ENCODE results near the gene DRD3. TPM values are rescaled to one million over a fixed set of nuclear protein-coding genes. Genes with fewer than 3 reads are reported as not detected.
A peak's percentile ranks its signal among the peaks of the same experiment; 100 is the strongest.

DRD3 gene
- total and polyA plus RNA-seq, 3 donors from 2014 or later, result 0.37 to 0.94 (median 0.39) TPM

DNA sequence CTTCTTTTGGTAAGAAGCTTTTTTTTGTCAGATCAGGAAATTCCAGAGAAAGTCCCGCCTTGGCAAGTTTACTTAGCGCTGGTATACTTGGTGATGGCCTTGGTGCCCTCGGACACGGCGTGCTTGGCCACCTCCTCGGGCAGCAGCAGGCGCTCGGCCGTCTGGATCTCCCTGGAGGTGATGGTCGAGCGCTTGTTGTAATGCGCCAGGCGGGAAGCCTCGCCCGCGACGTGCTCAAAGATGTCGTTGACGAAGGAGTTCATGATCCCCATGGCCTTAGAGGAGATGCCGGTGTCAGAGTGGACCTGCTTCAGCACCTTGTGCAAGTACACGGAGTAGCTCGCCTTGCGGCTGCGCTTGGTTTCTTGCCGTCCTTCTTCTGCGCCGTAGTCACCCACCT, 75.7 kb downstream of the DRD3 start:
- H3K4me1 ChIP-seq, result no peaks in the 10 kb centered on the region
- no peaks in the 10 kb centered on the region for H3K9me3 ChIP-seq
- no peaks in the 10 kb centered on the region for H3K27me3 ChIP-seq
- peak overlapping the region in 1 of 2 donors; percentile 20 for H3K4me3 ChIP-seq
- TF ChIP-seq POLR2A (IDR thresholded peaks at IDR 0.05), result no peak
- TF ChIP-seq, protein P1, sequence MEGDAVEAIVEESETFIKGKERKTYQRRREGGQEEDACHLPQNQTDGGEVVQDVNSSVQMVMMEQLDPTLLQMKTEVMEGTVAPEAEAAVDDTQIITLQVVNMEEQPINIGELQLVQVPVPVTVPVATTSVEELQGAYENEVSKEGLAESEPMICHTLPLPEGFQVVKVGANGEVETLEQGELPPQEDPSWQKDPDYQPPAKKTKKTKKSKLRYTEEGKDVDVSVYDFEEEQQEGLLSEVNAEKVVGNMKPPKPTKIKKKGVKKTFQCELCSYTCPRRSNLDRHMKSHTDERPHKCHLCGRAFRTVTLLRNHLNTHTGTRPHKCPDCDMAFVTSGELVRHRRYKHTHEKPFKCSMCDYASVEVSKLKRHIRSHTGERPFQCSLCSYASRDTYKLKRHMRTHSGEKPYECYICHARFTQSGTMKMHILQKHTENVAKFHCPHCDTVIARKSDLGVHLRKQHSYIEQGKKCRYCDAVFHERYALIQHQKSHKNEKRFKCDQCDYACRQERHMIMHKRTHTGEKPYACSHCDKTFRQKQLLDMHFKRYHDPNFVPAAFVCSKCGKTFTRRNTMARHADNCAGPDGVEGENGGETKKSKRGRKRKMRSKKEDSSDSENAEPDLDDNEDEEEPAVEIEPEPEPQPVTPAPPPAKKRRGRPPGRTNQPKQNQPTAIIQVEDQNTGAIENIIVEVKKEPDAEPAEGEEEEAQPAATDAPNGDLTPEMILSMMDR (IDR thresholded peaks at IDR 0.05), result no peak
- no peaks in the 10 kb centered on the region for H3K36me3 ChIP-seq (ENCODE audit: low read depth, missing control alignments)
- intact Hi-C loops (cut with DNase I; ENCODE audit: low total_unique reads), result no loop called here
- H3K27ac ChIP-seq, result no peak overlapping the region
- no peak for DNase-seq
- WGBS, 2 donors, result 71 to 91% methylated on average over 15 to 27 of the region's 27 CpGs

DNA sequence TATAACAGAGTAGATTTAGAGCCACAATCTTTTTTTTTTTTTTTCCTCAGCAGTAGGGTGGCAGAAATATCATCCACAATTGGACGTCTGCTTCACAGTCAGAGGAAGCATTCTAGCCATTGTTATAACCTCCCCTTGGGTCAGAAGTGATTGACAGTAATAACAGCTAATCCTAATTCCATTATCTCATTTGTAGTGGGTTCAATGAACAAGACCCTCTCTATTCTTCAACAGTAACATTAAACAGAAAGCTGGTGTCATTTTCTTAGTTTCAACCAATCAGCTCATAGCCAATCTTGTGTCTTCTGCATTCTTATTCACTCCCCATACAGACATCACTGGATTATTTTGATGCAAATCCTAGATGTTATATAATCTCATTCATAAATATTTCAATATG, 77.8 kb downstream of the DRD3 start:
- intact Hi-C loops (cut with DNase I; ENCODE audit: low total_unique reads), result no loop called here
- H3K27ac ChIP-seq, result no peak overlapping the region
- no peaks in the 10 kb centered on the region for H3K4me1 ChIP-seq
- no peak for DNase-seq
- TF ChIP-seq, protein P1 (IDR thresholded peaks at IDR 0.05), result no peak
- TF ChIP-seq POLR2A (IDR thresholded peaks at IDR 0.05), result no peak
- no peaks in the 10 kb centered on the region for H3K27me3 ChIP-seq
- H3K36me3 ChIP-seq (ENCODE audit: low read depth, missing control alignments), result no peaks in the 10 kb centered on the region
- 63 to 64% methylated on average over 1 of the region's 1 CpG for WGBS, 2 donors
- H3K9me3 ChIP-seq, result no peaks in the 10 kb centered on the region
- no peak overlapping the region for H3K4me3 ChIP-seq

DNA sequence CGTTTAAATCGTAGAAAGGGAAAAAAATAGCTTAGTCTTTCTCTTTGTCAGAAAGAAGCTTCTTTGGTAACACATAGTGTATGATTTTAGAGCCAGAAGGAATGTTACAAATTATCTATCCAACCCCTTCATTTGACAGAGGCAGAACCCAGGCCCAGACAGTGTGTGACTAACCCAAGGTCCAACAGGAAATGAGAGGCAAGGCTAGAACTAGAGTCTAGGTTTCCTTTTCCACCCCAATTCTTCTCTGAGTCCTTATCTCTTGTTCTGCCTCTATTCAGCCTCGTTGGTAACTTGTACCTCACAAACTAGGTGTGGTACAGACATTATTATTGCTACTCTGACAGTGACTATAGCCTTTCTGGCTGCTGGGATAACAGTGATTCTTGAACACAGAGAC, 83.1 kb downstream of the DRD3 start:
- no peak for DNase-seq
- WGBS, 2 donors, result 61 to 71% methylated on average over 3 of the region's 3 CpGs
- intact Hi-C loops (cut with DNase I; ENCODE audit: low total_unique reads), result no loop called here

DNA sequence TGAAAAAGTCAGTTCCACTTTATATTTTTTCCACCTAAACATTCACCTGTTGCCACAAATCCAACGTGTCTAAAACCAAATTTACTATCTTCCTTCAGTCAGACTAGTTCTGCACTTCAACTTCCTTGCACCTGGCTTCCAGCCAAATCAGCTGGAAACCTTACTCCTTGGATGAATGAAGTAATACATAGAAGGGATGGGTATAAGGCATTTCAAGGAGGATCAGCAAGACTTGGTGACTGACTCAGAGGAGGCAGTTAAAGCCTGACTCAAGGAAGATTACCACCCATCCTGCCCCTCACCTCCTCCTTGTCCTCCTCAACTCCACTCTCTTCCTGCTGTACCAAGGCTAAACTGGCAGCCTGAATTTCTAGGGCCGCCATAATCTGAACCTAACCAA, 85.3 kb downstream of the DRD3 start:
- DNase-seq, result peak; percentile 36
- 55 to 61% methylated on average over 2 of the region's 2 CpGs for WGBS, 2 donors

More for the DNA sequence above, 83.1 kb downstream of the DRD3 start:
- no peak overlapping the region for H3K4me3 ChIP-seq
- H3K4me1 ChIP-seq, result no peaks in the 10 kb centered on the region
- no peak overlapping the region for H3K27ac ChIP-seq
- no peaks in the 10 kb centered on the region for H3K27me3 ChIP-seq
- no peaks in the 10 kb centered on the region for H3K36me3 ChIP-seq (ENCODE audit: low read depth, missing control alignments)
- no peaks in the 10 kb centered on the region for H3K9me3 ChIP-seq
- TF ChIP-seq POLR2A (IDR thresholded peaks at IDR 0.05), result no peak
- TF ChIP-seq, protein P1 (IDR thresholded peaks at IDR 0.05), result no peak

DNA sequence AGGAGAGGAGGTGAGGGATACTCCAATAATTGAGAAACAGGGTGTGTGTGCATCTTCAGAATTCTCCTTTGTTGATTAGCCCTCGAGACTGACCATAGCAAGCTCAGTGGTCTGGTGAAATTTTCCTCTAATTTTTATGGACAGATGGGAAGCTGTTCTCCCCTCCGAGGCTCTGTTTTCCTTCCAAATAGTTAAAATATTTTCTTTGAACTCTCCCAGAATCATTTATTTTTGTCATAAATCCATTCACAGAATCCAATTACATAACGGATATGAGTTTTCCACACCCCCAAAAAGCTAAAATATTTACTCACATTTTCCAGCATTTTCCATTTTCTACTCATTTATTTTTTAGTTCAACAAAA, 85.9 kb downstream of the DRD3 start:
- DNase-seq, result no peak

More for the DNA sequence above, 85.3 kb downstream of the DRD3 start:
- TF ChIP-seq, protein P1 (IDR thresholded peaks at IDR 0.05), result no peak
- no peak for TF ChIP-seq POLR2A (IDR thresholded peaks at IDR 0.05)
- Histone ChIP-seq H3K36me3 (ENCODE audit: low read depth, missing control alignments) (no peaks in the 10 kb centered on the region), H3K4me1 (no peaks in the 10 kb centered on the region), H3K27me3 (no peaks in the 10 kb centered on the region), H3K4me3 (no peak overlapping the region), H3K27ac (no peak overlapping the region), H3K9me3 (no peaks in the 10 kb centered on the region)
- intact Hi-C loops (cut with DNase I; ENCODE audit: low total_unique reads), result no loop called here

More for the DNA sequence above, 85.9 kb downstream of the DRD3 start:
- Histone ChIP-seq H3K4me3 (no peak overlapping the region), H3K9me3 (no peaks in the 10 kb centered on the region), H3K27me3 (no peaks in the 10 kb centered on the region), H3K36me3 (ENCODE audit: low read depth, missing control alignments) (no peaks in the 10 kb centered on the region), H3K4me1 (no peaks in the 10 kb centered on the region), H3K27ac (no peak overlapping the region)
- WGBS, 2 donors, result 28 to 31% methylated on average over 3 of the region's 3 CpGs
- TF ChIP-seq, protein P1 (IDR thresholded peaks at IDR 0.05), result no peak
- no peak for TF ChIP-seq POLR2A (IDR thresholded peaks at IDR 0.05)
- intact Hi-C loops (cut with DNase I; ENCODE audit: low total_unique reads), result no loop called here
